Activated T-cell treated with anti-CD3 and anti-CD28 coated beads, Interleukin-2, amount 50 U/mL, for 4 hours (primary cell): ENCODE measurements around the gene KRT36. TPM values are rescaled to one million over a fixed set of nuclear protein-coding genes. Genes with fewer than 3 reads are reported as not detected.

Experiments used
- ATAC-seq, 2 donors: fragments of 200-7000 bp; cut with Tn5 transposase; one replicate each; pipeline ENCODE4 v1.10.0; 2021
- DNase-seq: peaks from one replicate; pipeline ENCODE4 v3.0.0-alpha.2; 2020
- H3K27me3 Mint-ChIP-seq: one replicate; pipeline ENCODE4 v1.8.0; 2021; ENCODE audit warnings: low read depth, mixed read lengths
- H3K36me3 Mint-ChIP-seq: one replicate; pipeline ENCODE4 v1.8.0; 2022; ENCODE audit warnings: mixed read lengths; ENCODE audit not compliant: insufficient read depth
- H3K4me1 Mint-ChIP-seq: one replicate; pipeline ENCODE4 v1.8.0; 2021; ENCODE audit warnings: low read depth, mixed read lengths
- H3K4me3 Mint-ChIP-seq: one replicate; pipeline ENCODE4 v1.8.0; 2021; ENCODE audit warnings: mild to moderate bottlenecking, moderate library complexity, mixed read lengths
- H3K9me3 Mint-ChIP-seq: one replicate; pipeline ENCODE4 v1.8.0; 2021; ENCODE audit warnings: mixed read lengths
- total RNA-seq, 3 donors: library from RNA; stranded (reverse); gene quantifications; one replicate each; pipeline ENCODE4 v1.2.1, GENCODE V29; 2021

The KRT36 gene
- total RNA-seq, 3 donors from 2014 or later = not detected

DNA sequence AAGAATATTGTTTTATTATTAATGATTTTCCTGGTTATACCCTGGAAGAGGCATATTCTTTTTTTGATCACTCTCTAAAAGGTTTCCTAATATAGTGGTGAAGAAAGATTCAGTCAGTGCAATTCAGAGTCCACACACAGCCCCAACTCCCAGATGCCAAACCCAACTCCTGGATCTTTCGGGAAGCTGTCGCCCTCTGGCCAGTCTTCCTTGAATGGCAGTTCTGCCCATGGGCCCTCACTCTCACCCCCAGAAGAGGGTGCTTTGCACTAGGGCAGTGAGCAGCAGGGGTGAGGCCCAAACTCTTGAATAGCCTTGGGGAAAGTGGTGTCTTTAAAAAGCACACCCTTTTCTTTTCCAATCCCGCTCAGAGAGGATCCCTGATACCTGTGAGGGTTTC, 33.5 kb downstream of the KRT36 start:
- Mint-ChIP-seq H3K27me3 (peaks cover 3% of the 10 kb centered on the region), H3K4me1 (no peaks in the 10 kb centered on the region), H3K9me3 (no peaks in the 10 kb centered on the region), H3K4me3 (no peak overlapping the region), H3K36me3 (no peaks in the 10 kb centered on the region)
- no peak for DNase-seq
- no peak for ATAC-seq

DNA sequence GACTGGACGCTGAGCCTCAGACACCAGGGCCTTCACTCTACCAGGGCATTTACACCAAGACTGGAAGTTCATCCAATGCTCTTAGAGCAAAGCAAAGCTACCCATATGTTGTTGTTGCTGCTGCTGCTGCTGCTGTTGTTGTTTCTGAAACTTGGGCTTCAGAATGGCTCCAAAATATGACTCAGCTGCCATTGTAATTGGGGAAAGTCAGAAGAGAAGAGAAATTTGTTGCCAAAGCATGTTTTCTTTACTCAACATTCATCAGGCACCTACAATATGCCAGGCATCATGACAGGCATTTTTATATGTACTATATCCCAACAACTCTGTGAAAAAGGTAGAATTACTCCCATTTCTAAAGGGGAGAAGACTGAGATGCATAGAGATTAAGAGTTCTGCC, 34.5 kb downstream of the KRT36 start:
- DNase-seq = no peak
- Mint-ChIP-seq H3K4me3 (no peak overlapping the region), H3K27me3 (peaks cover 5% of the 10 kb centered on the region), H3K4me1 (no peaks in the 10 kb centered on the region), H3K9me3 (no peaks in the 10 kb centered on the region), H3K36me3 (no peaks in the 10 kb centered on the region)
- ATAC-seq = no peak

DNA sequence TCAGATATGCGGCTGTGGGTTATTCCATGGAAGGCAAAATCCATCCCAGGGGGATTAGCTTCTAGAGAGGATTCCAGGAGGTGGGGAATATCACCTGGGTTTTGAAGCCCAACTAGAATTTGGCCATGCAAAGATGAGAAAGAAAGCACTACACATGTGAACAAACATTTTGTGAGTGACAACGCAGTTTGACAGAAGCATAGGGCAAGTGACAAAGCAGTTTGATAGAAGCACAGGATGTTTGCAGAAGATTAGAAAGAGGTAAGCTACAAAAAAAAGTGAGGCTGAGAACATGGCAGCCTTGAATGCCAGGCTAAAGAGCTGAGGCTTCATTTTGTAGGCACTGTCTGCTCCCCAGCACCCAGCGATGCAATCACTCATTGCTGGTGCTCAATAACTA, 36.6 kb downstream of the KRT36 start:
- no peaks in the 10 kb centered on the region for H3K4me1 Mint-ChIP-seq
- H3K27me3 Mint-ChIP-seq = peaks cover 5% of the 10 kb centered on the region
- DNase-seq = no peak
- no peaks in the 10 kb centered on the region for H3K9me3 Mint-ChIP-seq
- no peaks in the 10 kb centered on the region for H3K36me3 Mint-ChIP-seq
- ATAC-seq = no peak
- no peak overlapping the region for H3K4me3 Mint-ChIP-seq

DNA sequence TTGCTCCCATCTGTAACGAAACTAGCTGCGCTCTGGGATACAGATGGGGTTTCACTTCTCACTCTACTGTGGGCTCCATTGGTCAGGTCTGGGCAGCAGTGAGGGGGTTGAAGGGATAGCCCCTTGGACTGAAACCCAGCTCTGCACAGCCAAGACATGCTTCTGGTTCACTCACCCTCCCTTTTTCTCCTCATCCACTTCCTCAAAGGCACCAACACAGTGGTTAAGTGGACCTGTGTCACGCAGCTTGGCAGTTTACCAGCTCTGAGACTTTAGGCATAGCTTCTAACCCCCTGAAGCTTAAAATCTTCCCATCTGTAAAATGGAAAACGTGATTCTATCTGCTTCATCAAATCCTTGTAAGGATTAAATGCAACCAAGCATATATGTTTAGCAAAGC, 37.4 kb downstream of the KRT36 start:
- no peaks in the 10 kb centered on the region for H3K36me3 Mint-ChIP-seq
- no peak overlapping the region for H3K4me3 Mint-ChIP-seq
- ATAC-seq = no peak
- no peaks in the 10 kb centered on the region for H3K9me3 Mint-ChIP-seq
- H3K27me3 Mint-ChIP-seq = peaks cover 5% of the 10 kb centered on the region
- no peaks in the 10 kb centered on the region for H3K4me1 Mint-ChIP-seq
- no peak for DNase-seq

DNA sequence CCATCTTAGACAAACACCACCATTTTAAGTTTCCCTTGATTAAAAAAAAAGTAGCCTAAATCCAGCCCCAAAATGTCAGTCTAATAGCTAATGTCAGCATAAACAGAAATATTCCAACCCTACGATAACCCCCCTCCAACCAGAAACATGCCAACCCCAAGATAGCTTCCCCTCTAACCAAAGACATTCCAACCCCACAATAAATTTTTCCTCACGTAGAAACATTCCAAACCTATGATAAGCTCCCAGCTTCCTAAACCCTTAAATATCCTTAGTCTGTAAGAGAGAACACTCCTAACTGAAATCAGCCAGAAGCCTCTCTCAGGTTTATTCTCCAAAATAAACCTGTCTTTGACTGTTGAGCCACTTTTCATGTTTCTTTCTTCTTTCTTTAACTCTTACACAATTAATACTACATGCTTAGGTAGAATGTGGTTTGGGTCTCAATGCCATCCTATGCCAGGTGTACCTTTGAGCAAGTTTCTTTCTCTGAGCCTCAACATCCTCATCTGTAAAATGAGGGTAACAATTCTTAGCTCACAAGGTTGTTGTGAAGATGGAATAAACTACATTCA, 38.5 kb downstream of the KRT36 start:
- no peaks in the 10 kb centered on the region for H3K9me3 Mint-ChIP-seq
- no peak for DNase-seq
- H3K27me3 Mint-ChIP-seq = peaks cover 5% of the 10 kb centered on the region
- H3K4me1 Mint-ChIP-seq = no peaks in the 10 kb centered on the region
- H3K36me3 Mint-ChIP-seq = no peaks in the 10 kb centered on the region
- ATAC-seq = no peak
- no peak overlapping the region for H3K4me3 Mint-ChIP-seq

DNA sequence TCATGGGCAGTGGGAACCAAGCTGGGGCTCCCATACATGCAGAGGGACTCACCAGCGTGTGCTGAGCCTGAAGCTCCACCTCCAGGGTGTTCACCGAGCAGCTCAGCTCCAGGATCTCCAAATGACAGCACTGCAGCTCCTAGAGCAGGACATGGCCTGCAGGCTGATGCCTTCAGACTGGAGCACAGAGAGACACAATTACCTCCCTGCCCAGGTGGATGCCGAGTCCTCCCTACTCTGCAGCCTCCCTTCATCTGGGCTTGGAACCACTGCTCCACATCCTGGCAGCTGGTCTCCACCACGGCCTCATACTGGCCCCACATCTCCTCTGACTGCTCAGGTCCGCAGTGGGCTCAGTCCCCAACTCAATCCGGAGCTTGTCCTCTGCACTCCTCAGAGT, 40.7 kb downstream of the KRT36 start:
- Mint-ChIP-seq H3K36me3 (no peaks in the 10 kb centered on the region), H3K9me3 (no peaks in the 10 kb centered on the region), H3K27me3 (peaks cover 5% of the 10 kb centered on the region), H3K4me3 (no peak overlapping the region), H3K4me1 (no peaks in the 10 kb centered on the region)
- DNase-seq (no peak), ATAC-seq (no peak)

DNA sequence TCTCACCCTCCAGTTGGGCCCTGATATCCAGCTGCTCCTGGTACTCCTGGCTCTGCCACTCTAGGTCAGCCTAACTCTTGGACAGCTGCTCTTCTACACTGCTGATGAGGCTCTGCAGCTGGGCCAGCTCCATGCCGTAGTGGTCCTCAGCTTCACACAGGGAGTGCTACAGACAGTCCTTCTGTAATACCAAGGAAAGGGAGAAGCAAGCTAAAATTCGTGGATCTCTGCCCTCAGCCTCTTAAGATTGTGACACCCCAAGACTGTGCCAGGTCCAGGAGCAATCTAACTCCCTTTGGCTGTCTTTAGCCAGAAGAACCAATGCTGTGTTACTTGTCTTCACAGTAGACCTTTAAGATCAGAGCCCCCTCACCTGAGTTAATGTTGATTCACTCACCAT, 41.2 kb downstream of the KRT36 start:
- Mint-ChIP-seq H3K9me3 (no peaks in the 10 kb centered on the region), H3K36me3 (no peaks in the 10 kb centered on the region), H3K27me3 (peaks cover 5% of the 10 kb centered on the region), H3K4me1 (no peaks in the 10 kb centered on the region), H3K4me3 (no peak overlapping the region)
- ATAC-seq (no peak), DNase-seq (no peak)

DNA sequence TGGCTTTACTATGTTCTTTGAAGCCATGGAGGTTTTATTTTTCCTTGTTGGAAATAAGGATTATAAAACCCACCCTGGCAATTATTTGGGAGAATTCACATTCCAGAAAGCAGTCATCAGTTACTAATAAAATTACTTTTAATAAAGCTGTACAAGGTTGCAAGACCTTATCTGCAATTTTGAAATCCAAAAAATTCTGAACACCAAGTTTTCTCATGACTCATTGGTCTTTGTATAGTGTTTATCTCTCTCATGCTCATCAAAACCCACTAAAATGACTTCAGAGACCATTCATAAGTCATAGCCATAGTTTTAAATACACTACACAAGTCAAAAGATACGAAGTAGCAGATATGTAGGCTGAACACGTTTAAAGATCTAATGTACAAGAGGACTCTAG, 42.9 kb downstream of the KRT36 start:
- Mint-ChIP-seq H3K36me3 (no peaks in the 10 kb centered on the region), H3K9me3 (no peaks in the 10 kb centered on the region), H3K27me3 (peaks cover 8% of the 10 kb centered on the region), H3K4me3 (no peak overlapping the region), H3K4me1 (no peaks in the 10 kb centered on the region)
- ATAC-seq (no peak), DNase-seq (no peak)

DNA sequence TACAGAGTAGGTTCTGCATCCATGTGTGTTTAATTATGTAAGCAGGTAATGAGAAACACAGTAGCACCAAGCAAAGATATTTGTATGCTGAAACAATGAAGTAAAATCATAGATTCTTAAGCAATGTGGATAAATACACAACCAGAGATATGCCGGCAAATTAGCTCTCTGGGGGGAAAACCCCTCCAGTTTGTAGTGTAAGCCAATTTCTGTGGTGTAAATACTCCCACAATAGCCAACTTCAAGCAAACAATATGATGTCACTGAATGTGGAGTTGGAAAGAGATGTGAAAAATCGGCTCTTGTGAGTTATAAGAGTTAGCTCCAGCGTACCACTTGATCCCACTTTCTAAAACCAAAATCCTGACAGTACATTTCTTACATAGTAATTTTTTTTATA, 45.1 kb downstream of the KRT36 start:
- no peak for ATAC-seq
- no peak for DNase-seq
- H3K27me3 Mint-ChIP-seq = peaks cover 3% of the 10 kb centered on the region
- H3K4me1 Mint-ChIP-seq = no peaks in the 10 kb centered on the region
- H3K9me3 Mint-ChIP-seq = no peaks in the 10 kb centered on the region
- no peak overlapping the region for H3K4me3 Mint-ChIP-seq
- H3K36me3 Mint-ChIP-seq = no peaks in the 10 kb centered on the region

DNA sequence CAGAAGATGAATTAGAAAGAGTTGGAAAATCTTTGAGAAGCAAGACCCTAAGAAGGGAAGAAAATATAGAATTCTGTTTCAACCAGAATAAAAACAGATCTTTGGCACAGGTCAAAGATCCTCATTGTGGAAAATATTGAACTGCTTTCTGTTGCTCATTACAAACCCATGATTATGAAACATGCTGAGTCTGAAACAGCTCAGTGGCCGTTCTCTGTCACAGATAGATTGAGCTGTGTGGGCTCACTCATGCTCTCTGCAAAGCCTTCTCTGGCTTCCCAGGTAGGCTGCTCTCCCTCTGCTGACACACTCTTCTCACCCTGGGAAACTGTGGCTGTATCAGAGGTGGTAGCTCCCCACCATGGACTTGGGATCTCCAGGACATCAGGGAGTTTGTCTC, 45.5 kb downstream of the KRT36 start:
- Mint-ChIP-seq H3K4me3 (no peak overlapping the region), H3K27me3 (peaks cover 3% of the 10 kb centered on the region), H3K4me1 (no peaks in the 10 kb centered on the region), H3K9me3 (no peaks in the 10 kb centered on the region), H3K36me3 (no peaks in the 10 kb centered on the region)
- ATAC-seq = no peak
- no peak for DNase-seq

DNA sequence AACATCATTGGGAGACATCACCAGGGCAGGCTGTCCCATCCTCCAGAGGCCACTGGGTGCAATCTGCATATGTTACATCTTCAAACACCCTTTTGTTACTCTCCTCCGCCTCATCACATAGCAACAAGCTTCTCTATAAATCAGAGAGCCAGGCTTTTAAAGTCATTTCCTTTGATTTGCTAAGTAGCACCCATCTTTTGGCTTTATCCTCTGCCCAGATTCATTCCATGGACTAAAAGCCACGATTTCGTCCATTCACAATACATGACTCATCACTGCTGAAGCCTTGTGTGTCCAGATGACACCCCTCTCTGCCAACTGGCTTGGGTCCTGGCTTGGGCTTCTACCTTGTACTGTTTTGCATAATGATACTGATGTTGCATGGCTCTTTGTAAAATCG, 47.0 kb downstream of the KRT36 start:
- no peaks in the 10 kb centered on the region for H3K4me1 Mint-ChIP-seq
- no peaks in the 10 kb centered on the region for H3K36me3 Mint-ChIP-seq
- ATAC-seq = no peak
- no peak for DNase-seq
- no peaks in the 10 kb centered on the region for H3K9me3 Mint-ChIP-seq
- H3K27me3 Mint-ChIP-seq = peaks cover 3% of the 10 kb centered on the region
- H3K4me3 Mint-ChIP-seq = no peak overlapping the region

DNA sequence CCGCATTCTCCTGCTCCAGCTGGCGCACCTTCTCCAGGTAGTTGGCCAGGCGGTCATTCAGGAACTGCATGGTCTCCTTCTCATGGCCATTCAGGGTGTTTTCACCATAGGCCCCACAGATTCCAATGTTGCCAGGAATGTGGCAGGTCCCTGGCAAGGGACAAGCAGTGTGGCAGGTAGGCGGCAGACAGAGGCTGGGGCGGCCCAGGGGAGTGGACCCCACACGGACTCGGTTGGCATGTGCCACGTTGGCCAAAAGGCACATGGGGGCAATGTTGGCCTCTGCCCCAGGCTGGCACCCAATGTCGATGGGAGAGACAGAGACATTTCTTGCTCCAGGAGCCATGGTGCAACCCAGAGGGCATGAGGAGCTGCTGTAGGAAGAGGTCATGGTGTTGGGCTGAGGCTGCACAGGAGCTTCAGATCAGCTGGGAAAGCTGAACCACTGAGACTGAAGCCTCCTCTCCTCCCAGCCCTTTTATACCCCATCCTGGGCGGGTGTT, 49.1 kb downstream of the KRT36 start, which contains the start of gene KRT38:
Gene KRT38, minus strand, starts transcription at position 453 of the 503 bp plus-strand sequence. Its CDS starts 62 bp downstream, at position 391.
- ATAC-seq (no peak), DNase-seq (no peak)
- no peaks in the 10 kb centered on the region for H3K36me3 Mint-ChIP-seq
- no peaks in the 10 kb centered on the region for H3K4me1 Mint-ChIP-seq
- H3K4me3 Mint-ChIP-seq = no peak within 1 kb of the TSS
- H3K27me3 Mint-ChIP-seq = peaks cover 3% of the 10 kb centered on the region
- H3K9me3 Mint-ChIP-seq = no peaks in the 10 kb centered on the region

DNA sequence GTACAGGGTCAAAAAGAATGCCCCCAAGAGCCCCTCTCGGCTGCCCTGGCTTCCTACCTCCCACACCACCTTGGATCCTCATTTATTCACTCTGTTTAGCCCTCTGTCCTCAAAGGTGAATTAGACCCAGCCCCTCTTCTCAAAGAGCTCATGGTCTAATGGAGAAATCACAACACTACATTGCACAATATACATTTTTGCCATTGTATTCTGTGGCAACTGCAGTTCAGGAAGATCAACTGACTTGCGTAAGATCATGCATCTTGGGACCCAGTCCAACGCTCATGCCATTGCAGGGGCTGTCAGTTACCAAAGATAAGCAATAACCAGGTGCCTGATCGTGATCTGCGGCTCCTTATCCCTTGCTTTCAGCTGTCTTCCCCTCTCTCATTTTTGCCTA, 50.3 kb downstream of the KRT36 start:
- no peaks in the 10 kb centered on the region for H3K9me3 Mint-ChIP-seq
- H3K27me3 Mint-ChIP-seq = peaks cover 3% of the 10 kb centered on the region
- H3K4me3 Mint-ChIP-seq = no peak overlapping the region
- DNase-seq (no peak), ATAC-seq (no peak)
- no peaks in the 10 kb centered on the region for H3K4me1 Mint-ChIP-seq
- no peaks in the 10 kb centered on the region for H3K36me3 Mint-ChIP-seq

DNA sequence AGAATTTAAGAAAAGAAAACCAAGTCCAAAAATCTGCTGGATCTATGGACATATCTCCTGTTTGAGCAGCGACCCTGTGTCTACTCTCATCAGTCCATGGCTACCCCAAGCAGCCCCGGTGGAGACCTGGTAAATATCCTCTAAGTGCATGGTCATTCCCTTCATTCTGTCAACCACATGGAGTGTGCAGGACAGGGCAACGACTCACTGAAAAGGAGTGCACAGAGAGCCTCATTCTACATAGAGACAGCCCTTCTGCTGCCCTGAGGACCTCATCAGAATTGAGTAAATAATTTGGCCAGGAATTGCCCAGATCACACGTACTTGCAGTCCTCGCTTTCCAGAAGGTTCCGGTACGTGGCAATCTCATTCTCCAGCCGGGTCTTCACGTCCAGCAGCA, 51.9 kb downstream of the KRT36 start:
- peaks cover 1% of the 10 kb centered on the region for H3K27me3 Mint-ChIP-seq
- no peaks in the 10 kb centered on the region for H3K4me1 Mint-ChIP-seq
- H3K36me3 Mint-ChIP-seq = no peaks in the 10 kb centered on the region
- DNase-seq (no peak), ATAC-seq (no peak)
- H3K4me3 Mint-ChIP-seq = no peak overlapping the region
- H3K9me3 Mint-ChIP-seq = no peaks in the 10 kb centered on the region

DNA sequence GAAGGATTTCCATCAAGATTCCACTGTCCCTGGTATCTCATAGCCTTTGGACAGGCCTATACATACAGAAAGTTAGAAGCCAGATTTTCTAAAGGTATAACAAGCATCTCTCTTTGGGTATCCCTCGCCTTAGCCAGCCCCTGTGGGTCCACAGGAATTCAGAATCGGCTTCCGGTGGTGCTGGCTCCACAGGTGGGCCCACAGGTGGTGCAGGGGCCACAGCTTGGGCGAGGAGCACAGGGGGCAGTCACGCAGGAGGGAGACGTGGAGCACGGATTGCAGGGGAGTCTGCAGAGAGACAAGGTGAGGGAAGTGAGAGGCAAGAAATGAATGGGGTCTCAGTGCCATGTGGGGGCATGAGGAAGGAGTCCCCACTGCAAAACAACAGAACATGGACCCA, 52.5 kb downstream of the KRT36 start:
- no peaks in the 10 kb centered on the region for H3K9me3 Mint-ChIP-seq
- no peaks in the 10 kb centered on the region for H3K27me3 Mint-ChIP-seq
- no peak overlapping the region for H3K4me3 Mint-ChIP-seq
- ATAC-seq (no peak), DNase-seq (no peak)
- H3K36me3 Mint-ChIP-seq = no peaks in the 10 kb centered on the region
- no peaks in the 10 kb centered on the region for H3K4me1 Mint-ChIP-seq
